HG02610 (cell line): ENCODE results near the gene WFDC8.
"Not testable (repeated sequence)": the region's sequence is repeated elsewhere in the genome, so short reads cannot be mapped to it uniquely, and the experiment has no call there.

ENCODE experiments used
- ATAC-seq: cut with Tn5 transposase; IDR thresholded peaks from one replicate; pipeline ENCODE4 v1.9.1; 2021; ENCODE audit warnings: mild to moderate bottlenecking, moderate library complexity; ENCODE audit not compliant: unreplicated experiment

Gene WFDC8

GRCh38 chr20:45579184-45579583 lies at the start of gene WFDC8:
Gene WFDC8 (minus strand): TSS chr20:45579284. CDS start chr20:45579247, 37 bp downstream.
- no peak for ATAC-seq

DNA sequence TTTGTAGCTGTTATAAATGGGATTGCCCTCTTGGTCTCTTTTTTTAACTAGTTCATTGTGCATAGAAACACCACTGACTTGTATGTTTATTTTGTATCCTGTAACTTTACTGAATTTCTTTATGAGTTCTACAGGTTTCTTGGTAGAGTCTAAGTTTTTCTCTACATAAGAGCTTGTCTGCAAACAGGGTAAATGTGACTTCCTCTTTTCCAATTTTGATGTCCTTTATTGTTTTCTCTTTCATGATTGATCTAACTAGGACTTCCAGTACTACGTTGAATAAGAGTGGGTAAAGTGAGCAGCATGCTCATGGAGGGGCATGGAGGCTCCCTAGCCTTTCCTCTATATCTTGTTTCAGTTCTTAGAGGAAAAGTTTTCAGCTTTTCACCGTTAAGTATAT lies 47.5 kb upstream of the WFDC8 start:
- ATAC-seq, result no peak

- no peak for ATAC-seq
Measured at GRCh38 chr20:45621593-45621992, 42.5 kb upstream of the WFDC8 start.

DNA sequence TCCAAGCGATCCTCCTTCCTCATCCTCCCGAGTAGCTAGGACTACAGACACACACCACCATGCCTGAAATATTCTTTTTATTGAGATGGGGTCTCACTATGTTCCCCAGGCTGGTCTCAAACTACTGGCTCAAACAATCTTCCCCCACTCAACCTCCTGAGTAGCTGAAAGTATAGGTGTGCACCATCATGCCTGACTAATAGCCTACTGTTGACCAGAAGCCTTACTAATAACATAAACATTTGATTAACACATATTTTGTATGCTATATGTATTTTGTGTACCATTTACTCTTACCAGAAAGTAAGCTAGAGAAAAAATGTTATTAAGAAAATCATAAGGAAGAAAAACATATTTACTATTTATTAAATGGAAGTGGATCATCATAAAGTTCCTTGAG lies 38.5 kb upstream of the WFDC8 start:
- ATAC-seq, result no peak

- no peak for ATAC-seq
Measured at GRCh38 chr20:45612314-45612713, 33.2 kb upstream of the WFDC8 start.

GRCh38 chr20:45611054-45611453 lies 32.0 kb upstream of the WFDC8 start:
- no peak for ATAC-seq

GRCh38 chr20:45607810-45608209 lies 28.7 kb upstream of the WFDC8 start:
- no peak for ATAC-seq

GRCh38 chr20:45595235-45595634 lies 16.2 kb upstream of the WFDC8 start:
- ATAC-seq, result no peak

DNA sequence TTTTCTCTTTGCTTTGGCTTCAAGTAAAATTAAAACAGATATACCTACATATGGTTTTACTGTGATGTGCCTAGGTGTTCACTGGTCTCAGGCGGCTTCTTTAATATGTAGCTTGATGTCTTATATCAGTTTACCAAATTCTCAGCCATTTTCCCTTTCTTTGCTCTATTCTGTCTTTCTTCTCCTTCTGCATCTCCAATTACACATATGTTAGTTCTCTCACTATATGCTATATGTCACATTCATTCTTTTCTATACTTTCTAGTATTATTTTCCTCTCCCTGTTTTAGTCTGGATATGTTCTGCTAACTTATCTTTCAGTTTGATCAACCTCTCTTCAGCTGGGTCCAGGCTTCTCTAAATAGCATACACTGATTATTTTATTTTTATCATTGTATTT lies 14.4 kb upstream of the WFDC8 start:
- no peak for ATAC-seq

- no peak for ATAC-seq
Measured at GRCh38 chr20:45592574-45593189, 13.6 kb upstream of the WFDC8 start.

- ATAC-seq, result no peak
Measured at GRCh38 chr20:45589725-45590124, 10.6 kb upstream of the WFDC8 start.

DNA sequence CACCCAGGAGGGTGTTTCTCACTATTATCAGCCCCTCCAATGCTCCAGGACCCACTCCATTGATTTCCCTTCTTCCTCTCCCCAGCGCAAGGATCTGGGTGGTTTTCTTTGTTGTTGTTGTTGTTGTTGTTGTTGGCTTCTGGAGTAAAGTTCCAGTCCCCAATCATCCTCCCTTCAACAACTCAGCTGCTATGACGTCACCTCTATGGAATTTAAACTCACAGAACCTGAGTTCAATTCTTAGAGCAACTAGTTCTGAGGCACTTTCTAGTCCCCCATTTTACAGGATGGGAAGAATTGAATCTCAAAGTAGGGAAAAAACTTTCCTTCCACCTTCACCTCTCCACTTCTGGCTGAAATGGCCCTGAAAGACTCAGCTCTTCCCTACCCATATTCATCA lies 9.7 kb upstream of the WFDC8 start:
- no peak for ATAC-seq

DNA sequence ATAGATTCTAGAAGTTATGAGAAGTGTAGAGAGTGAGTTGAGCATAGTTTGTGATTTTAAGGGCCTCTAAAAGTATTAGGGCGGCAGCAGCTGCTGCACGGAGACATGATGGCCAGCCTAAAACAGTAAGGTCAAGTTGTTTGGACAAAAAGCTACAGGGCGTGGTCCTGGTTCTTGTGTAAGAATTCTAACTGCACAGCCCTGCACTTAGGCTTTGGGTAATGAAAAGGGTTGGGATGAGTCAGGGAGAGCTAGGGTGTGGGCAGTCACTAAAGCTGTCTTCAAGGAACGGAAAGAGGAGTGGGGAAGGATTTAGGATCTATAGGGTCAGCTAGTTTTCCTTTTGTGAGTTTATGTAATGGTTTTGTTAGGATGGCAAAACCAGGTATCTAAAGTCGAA lies 6.9 kb upstream of the WFDC8 start:
- not testable (repeated sequence) for ATAC-seq

GRCh38 chr20:45584294-45584693 lies 5.2 kb upstream of the WFDC8 start:
- not testable (repeated sequence) for ATAC-seq

- no peak for ATAC-seq
Measured at GRCh38 chr20:45583502-45583901, 4.4 kb upstream of the WFDC8 start.

GRCh38 chr20:45581702-45582101 lies 2.6 kb upstream of the WFDC8 start:
- ATAC-seq, result no peak

- ATAC-seq, result no peak
Measured at GRCh38 chr20:45578231-45578630, 853 bp downstream of the WFDC8 start.

- ATAC-seq, result no peak
Measured at GRCh38 chr20:45576995-45577394, 2.1 kb downstream of the WFDC8 start.

DNA sequence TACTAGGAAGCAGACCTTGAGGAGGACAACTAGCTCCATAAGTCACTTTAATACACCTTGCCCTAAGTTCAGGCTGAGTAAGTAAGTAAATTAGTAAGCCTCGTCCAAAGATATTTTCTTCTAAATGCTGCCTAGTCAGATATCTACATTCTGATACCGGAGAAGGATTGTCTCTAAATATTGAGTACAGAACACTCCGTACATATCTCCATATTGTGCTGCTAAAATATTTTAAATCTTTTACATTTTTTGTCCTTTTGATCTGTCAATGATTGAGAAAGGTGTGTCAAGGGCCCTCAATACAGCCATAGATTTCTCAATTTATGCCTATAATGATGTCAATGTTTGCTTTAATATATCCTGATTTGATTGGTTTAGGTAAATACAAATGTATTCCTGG lies 3.2 kb downstream of the WFDC8 start:
- ATAC-seq, result no peak

DNA sequence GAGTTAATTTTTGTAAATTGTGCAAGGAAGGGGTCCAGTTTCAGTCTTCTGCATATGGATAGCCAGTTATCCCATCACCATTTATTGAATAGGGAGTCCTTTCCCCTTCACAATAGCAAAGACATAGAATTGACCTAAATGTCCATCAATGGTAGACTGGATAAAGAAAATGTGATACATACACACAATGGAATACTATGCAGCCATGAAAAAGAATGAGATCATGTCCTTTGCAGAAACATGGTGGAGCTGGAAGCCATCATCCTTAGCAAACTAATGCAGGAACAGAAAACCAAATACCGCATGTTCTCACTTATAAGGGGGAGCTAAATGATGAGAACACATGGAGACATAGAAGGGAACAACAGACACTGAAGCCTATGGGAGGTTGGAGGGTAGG lies 9.4 kb downstream of the WFDC8 start:
- ATAC-seq, result not testable (repeated sequence)

GRCh38 chr20:45564760-45565276 lies 14.3 kb downstream of the WFDC8 start:
- ATAC-seq, result no peak

DNA sequence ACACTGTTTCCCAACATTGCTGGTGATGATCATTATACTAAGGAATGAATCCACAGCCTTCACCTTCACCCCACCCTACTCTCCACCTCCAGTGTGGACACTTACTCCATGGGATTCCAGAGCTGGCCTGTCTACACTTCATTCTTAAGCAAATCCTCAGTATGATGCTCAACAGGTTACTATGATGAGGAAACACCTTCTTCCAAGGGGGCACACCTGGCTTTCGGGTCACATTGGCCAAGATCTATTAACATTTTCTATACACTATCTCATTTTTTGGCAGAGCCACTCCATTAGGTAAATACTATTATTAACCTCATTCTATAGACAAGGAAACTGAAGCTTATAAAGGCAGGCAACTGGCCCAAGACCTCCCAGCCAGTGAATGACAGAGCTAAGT lies 23.9 kb downstream of the WFDC8 start:
- no peak for ATAC-seq

GRCh38 chr20:45552456-45552855 lies 26.6 kb downstream of the WFDC8 start:
- ATAC-seq, result no peak
